Parathyroid adenoma (tissue), 2 donors: Measurements from ENCODE around the gene MIPOL1.
A peak's percentile ranks its signal among the peaks of the same experiment; 100 is the strongest.
"Not testable (repeated sequence)": the region's sequence is repeated elsewhere in the genome, so short reads cannot be mapped to it uniquely, and the experiment has no call there.

Experiments used
- H2AFZ ChIP-seq: fragments of 300-600 bp; sonication (generic); one replicate; pipeline ENCODE4 v1.7.0; 2017; ENCODE audit warnings: antibody characterized with exemption, mild to moderate bottlenecking
- H3K27ac ChIP-seq: fragments of 300-600 bp; sonication (generic); one replicate; pipeline ENCODE4 v1.7.0; 2017
- H3K27me3 ChIP-seq: fragments of 300-600 bp; sonication (generic); one replicate; pipeline ENCODE4 v1.7.0; 2017; ENCODE audit warnings: low read length; ENCODE audit not compliant: control insufficient read depth, insufficient read depth
- H3K36me3 ChIP-seq: fragments of 300-600 bp; sonication (generic); one replicate; pipeline ENCODE4 v1.7.0; 2017; ENCODE audit warnings: low read length; ENCODE audit not compliant: control insufficient read depth, insufficient read depth
- H3K4me1 ChIP-seq: fragments of 300-600 bp; sonication (generic); one replicate; pipeline ENCODE4 v1.7.0; 2017; ENCODE audit warnings: control low read depth
- H3K4me2 ChIP-seq: fragments of 300-600 bp; sonication (generic); one replicate; pipeline ENCODE4 v1.7.0; 2017; ENCODE audit warnings: low read length
- H3K4me3 ChIP-seq: fragments of 300-600 bp; sonication (generic); one replicate; pipeline ENCODE4 v1.7.0; 2017; ENCODE audit warnings: low read depth, low read length
- H3K79me2 ChIP-seq: fragments of 300-600 bp; sonication (generic); one replicate; pipeline ENCODE4 v1.7.0; 2017; ENCODE audit warnings: control low read depth
- H3K9ac ChIP-seq: fragments of 300-600 bp; sonication (generic); one replicate; pipeline ENCODE4 v1.7.0; 2017; ENCODE audit warnings: mild to moderate bottlenecking
- H3K9me3 ChIP-seq: fragments of 300-600 bp; sonication (generic); one replicate; pipeline ENCODE4 v1.7.0; 2017; ENCODE audit warnings: low read length; ENCODE audit not compliant: control insufficient read depth
- CTCF ChIP-seq: fragments of 300-600 bp; sonication (generic); IDR thresholded peaks from one replicate; pipeline ENCODE4 v1.7.0; 2017; ENCODE audit warnings: antibody characterized with exemption, mild to moderate bottlenecking
- donor health status: primary hyperparathyroidism.

The MIPOL1 gene

GRCh38 chr14:37172936-37173614 lies 24.7 kb upstream of the MIPOL1 start:
- no peak for TF ChIP-seq CTCF
- Histone ChIP-seq H3K27me3 (no peaks in the 10 kb centered on the region), H3K9me3 (no peaks in the 10 kb centered on the region), H3K79me2 (no peaks in the 10 kb centered on the region), H3K4me2 (peak overlapping the region; percentile 74), H3K4me3 (peak overlapping the region; percentile 73), H3K9ac (peak overlapping the region; percentile 91), H3K36me3 (no peaks in the 10 kb centered on the region), H2AFZ (peak overlapping the region; percentile 89), H3K27ac (peak overlapping the region; percentile 96), H3K4me1 (no peaks in the 10 kb centered on the region)

- H3K79me2 ChIP-seq = no peaks in the 10 kb centered on the region
- H3K4me1 ChIP-seq = no peaks in the 10 kb centered on the region
- no peaks in the 10 kb centered on the region for H3K9me3 ChIP-seq
- H2AFZ ChIP-seq = no peak overlapping the region
- H3K27me3 ChIP-seq = no peaks in the 10 kb centered on the region
- H3K36me3 ChIP-seq = no peaks in the 10 kb centered on the region
- H3K9ac ChIP-seq = no peak overlapping the region
- no peak overlapping the region for H3K27ac ChIP-seq
- H3K4me3 ChIP-seq = no peak overlapping the region
- no peak overlapping the region for H3K4me2 ChIP-seq
- TF ChIP-seq CTCF = no peak
Observed at GRCh38 chr14:37179896-37180502, 17.7 kb upstream of the MIPOL1 start.

- H2AFZ ChIP-seq, H3K9ac ChIP-seq, H3K27ac ChIP-seq, H3K27me3 ChIP-seq, H3K4me3 ChIP-seq, H3K9me3 ChIP-seq, H3K4me2 ChIP-seq, H3K36me3 ChIP-seq, H3K79me2 ChIP-seq, H3K4me1 ChIP-seq: not testable (repeated sequence)
Observed at GRCh38 chr14:37180886-37181285, 16.9 kb upstream of the MIPOL1 start.

GRCh38 chr14:37181441-37181840 lies 16.3 kb upstream of the MIPOL1 start:
- H3K9me3 ChIP-seq = no peaks in the 10 kb centered on the region
- H2AFZ ChIP-seq = no peak overlapping the region
- H3K27ac ChIP-seq = no peak overlapping the region
- no peak overlapping the region for H3K4me2 ChIP-seq
- no peaks in the 10 kb centered on the region for H3K79me2 ChIP-seq
- H3K4me3 ChIP-seq = no peak overlapping the region
- H3K9ac ChIP-seq = no peak overlapping the region
- H3K27me3 ChIP-seq = no peaks in the 10 kb centered on the region
- H3K4me1 ChIP-seq = no peaks in the 10 kb centered on the region
- TF ChIP-seq CTCF = no peak
- no peaks in the 10 kb centered on the region for H3K36me3 ChIP-seq

GRCh38 chr14:37184520-37184919 lies 13.2 kb upstream of the MIPOL1 start:
- H3K9ac ChIP-seq, H3K27ac ChIP-seq, H3K4me3 ChIP-seq, H3K4me1 ChIP-seq, H3K36me3 ChIP-seq, H3K27me3 ChIP-seq, H3K79me2 ChIP-seq, H2AFZ ChIP-seq, H3K9me3 ChIP-seq, H3K4me2 ChIP-seq: not testable (repeated sequence)
